IMR-90 (cell line): ENCODE data around the gene ATF5. TPM values are rescaled to one million over a fixed set of nuclear protein-coding genes. Genes with fewer than 3 reads are reported as not detected.

ENCODE experiments used
- ATAC-seq: fragments of 200-7000 bp; cut with Tn5 transposase; 2 replicates; pipeline ENCODE4 v1.9.1; 2020; ENCODE audit warnings: low read depth, mild to moderate bottlenecking, moderate library complexity
- BruUV-seq: library from RNA; stranded (reverse); fragments of 400-500 nt; replicated peaks from 2 replicates; lab custom pipeline; 2021; lab: Mats Ljungman, UMichigan
- CTCF ChIA-PET: fragments of 300-600 bp; formaldehyde crosslinking; extraction: SDS; loops from one replicate; lab custom pipeline; 2021; ENCODE audit warnings: antibody characterized with exemption; lab: Yijun Ruan, JAX
- POLR2A ChIA-PET: fragments of 300-600 bp; sonication (Branson Sonifier 250); formaldehyde crosslinking; loops from one replicate; lab custom pipeline; 2022; ENCODE audit warnings: antibody characterized with exemption; ENCODE audit not compliant: unreplicated experiment; lab: Charles Lee
- DNase-seq: peaks from one replicate; pipeline ENCODE4 v3.0.0; 2013
- H2AFZ ChIP-seq: replicated peaks from 2 replicates; pipeline ENCODE3; 2013; ENCODE audit warnings: low read length, mild to moderate bottlenecking; ENCODE audit not compliant: poor library complexity
- H2AK5ac ChIP-seq: 2 replicates; pipeline ENCODE4 v1.6.1; 2013; ENCODE audit warnings: low read depth, low read length, inconsistent platforms
- H2AK9ac ChIP-seq: replicated peaks from 2 replicates; pipeline ENCODE3; 2013; ENCODE audit warnings: mild to moderate bottlenecking, low read depth, low read length, moderate library complexity; ENCODE audit not compliant: poor library complexity
- H2BK120ac ChIP-seq: 2 replicates; pipeline ENCODE4 v1.6.1; 2013; ENCODE audit warnings: low read depth, low read length, inconsistent platforms
- H2BK15ac ChIP-seq: 3 replicates; pipeline ENCODE4 v1.6.1; 2013; ENCODE audit warnings: low read depth, low read length, inconsistent platforms
- H2BK20ac ChIP-seq: 2 replicates; pipeline ENCODE4 v1.6.1; 2013; ENCODE audit warnings: low read depth, mild to moderate bottlenecking, inconsistent platforms, low read length, moderate library complexity
- H2BK5ac ChIP-seq: 2 replicates; pipeline ENCODE4 v1.6.1; 2013; ENCODE audit warnings: mild to moderate bottlenecking, low read depth, low read length, inconsistent platforms; ENCODE audit not compliant: poor library complexity, severe bottlenecking
- H3K14ac ChIP-seq: replicated peaks from 2 replicates; pipeline ENCODE4 v1.6.1; 2013; ENCODE audit warnings: low read depth, low read length, inconsistent platforms
- H3K18ac ChIP-seq: 2 replicates; pipeline ENCODE4 v1.6.1; 2013; ENCODE audit warnings: low read depth, low read length, control low read depth
- H3K23ac ChIP-seq: 2 replicates; pipeline ENCODE4 v1.6.1; 2013; ENCODE audit warnings: low read depth, low read length, inconsistent platforms
- H3K27ac ChIP-seq: 2 replicates; pipeline ENCODE4 v1.5.1; 2013; ENCODE audit warnings: mild to moderate bottlenecking, control low read depth, low read length; ENCODE audit not compliant: insufficient read depth
- H3K27me3 ChIP-seq: 2 replicates; pipeline ENCODE4 v1.6.1; 2013; ENCODE audit warnings: low read length; ENCODE audit not compliant: control insufficient read depth, insufficient read depth
- H3K36me3 ChIP-seq: 2 replicates; pipeline ENCODE4 v1.6.1; 2013; ENCODE audit warnings: low read length, mixed read lengths; ENCODE audit not compliant: control insufficient read depth, insufficient read depth
- H3K4ac ChIP-seq: 2 replicates; pipeline ENCODE4 v1.6.1; 2013; ENCODE audit warnings: low read depth, low read length, inconsistent platforms
- H3K4me1 ChIP-seq: 2 replicates; pipeline ENCODE4 v1.6.1; 2013; ENCODE audit warnings: low read length, mixed read lengths; ENCODE audit not compliant: control insufficient read depth, insufficient read depth
- H3K4me2 ChIP-seq: 2 replicates; pipeline ENCODE4 v1.6.1; 2013; ENCODE audit warnings: low read depth, mild to moderate bottlenecking, control low read depth, low read length, moderate library complexity
- H3K4me3 ChIP-seq: 2 replicates; pipeline ENCODE4 v1.5.1; 2013; ENCODE audit warnings: low read depth, mild to moderate bottlenecking, control low read depth, low read length, moderate library complexity; ENCODE audit not compliant: insufficient read depth
- H3K56ac ChIP-seq: 2 replicates; pipeline ENCODE4 v1.6.1; 2013; ENCODE audit warnings: low read length, inconsistent platforms; ENCODE audit not compliant: insufficient read depth; ENCODE audit errors: extremely low read depth
- H3K79me1 ChIP-seq, 2 experiments: 2 replicates each; pipeline ENCODE4 v1.6.1; 2013; ENCODE audit warnings: low read length in 2 of 2, inconsistent platforms in 1 of 2, low read depth in 1 of 2
- H3K9ac ChIP-seq: 2 replicates; pipeline ENCODE4 v1.6.1; 2013; ENCODE audit warnings: low read depth, low read length, control low read depth
- H3K9me1 ChIP-seq: 2 replicates; pipeline ENCODE4 v1.6.1; 2013; ENCODE audit warnings: low read length, inconsistent platforms; ENCODE audit not compliant: insufficient read depth
- H3K9me3 ChIP-seq: 2 replicates; pipeline ENCODE4 v1.6.1; 2013; ENCODE audit warnings: low read length; ENCODE audit not compliant: control insufficient read depth, insufficient read depth
- H4K20me1 ChIP-seq: 2 replicates; pipeline ENCODE4 v1.6.1; 2013; ENCODE audit warnings: low read length, inconsistent platforms; ENCODE audit not compliant: insufficient read depth
- H4K5ac ChIP-seq: 2 replicates; pipeline ENCODE4 v1.6.1; 2013; ENCODE audit warnings: mild to moderate bottlenecking, low read depth, low read length, control low read depth
- H4K8ac ChIP-seq, 2 experiments: 2 replicates each; pipeline ENCODE4 v1.6.1; 2013; ENCODE audit warnings: low read depth in 2 of 2, low read length in 2 of 2, control low read depth in 1 of 2, inconsistent platforms in 1 of 2
- H4K91ac ChIP-seq: 2 replicates; pipeline ENCODE4 v1.6.1; 2013; ENCODE audit warnings: low read depth, low read length, inconsistent platforms; ENCODE audit not compliant: insufficient read depth
- BHLHE40 ChIP-seq: fragments of 150-350 bp; IDR thresholded peaks from 2 replicates; pipeline ENCODE4 v1.6.1; 2016; ENCODE audit warnings: mild to moderate bottlenecking, low read depth, low read length
- FOS ChIP-seq: fragments of 150-350 bp; IDR thresholded peaks from 2 replicates; pipeline ENCODE4 v1.6.1; 2016; ENCODE audit warnings: low read depth, low read length
- MAFK ChIP-seq: IDR thresholded peaks from 2 replicates; pipeline ENCODE4 v1.6.1; 2012; ENCODE audit warnings: low read depth, low read length, improper control_type of control experiment
- MXI1 ChIP-seq: IDR thresholded peaks from 2 replicates; pipeline ENCODE4 v1.6.1; 2012; ENCODE audit warnings: low read depth, mild to moderate bottlenecking, low read length, moderate library complexity, borderline replicate concordance
- NFE2L2 ChIP-seq: fragments of 150-350 bp; IDR thresholded peaks from 2 replicates; pipeline ENCODE4 v1.6.1; 2016; ENCODE audit warnings: low read depth, mild to moderate bottlenecking, low read length
- POLR2A ChIP-seq: IDR thresholded peaks from 2 replicates; pipeline ENCODE4 v1.6.1; 2012; ENCODE audit warnings: mild to moderate bottlenecking, low read depth, low read length
- RAD21 ChIP-seq: IDR thresholded peaks from 2 replicates; pipeline ENCODE4 v1.6.1; 2012; ENCODE audit warnings: low read length, improper control_type of control experiment
- RCOR1 ChIP-seq: IDR thresholded peaks from 2 replicates; pipeline ENCODE4 v1.6.1; 2012; ENCODE audit warnings: mild to moderate bottlenecking, low read length, improper control_type of control experiment; ENCODE audit not compliant: insufficient replicate concordance
- SMC3 ChIP-seq: fragments of 150-350 bp; IDR thresholded peaks from 2 replicates; pipeline ENCODE4 v1.6.1; 2016; ENCODE audit warnings: low read depth, mild to moderate bottlenecking, antibody characterized with exemption, low read length, moderate library complexity
- USF2 ChIP-seq: fragments of 150-350 bp; IDR thresholded peaks from 2 replicates; pipeline ENCODE4 v1.6.1; 2017; ENCODE audit warnings: mild to moderate bottlenecking, antibody characterized with exemption, low read length, low read depth
- WGBS, 2 experiments: methylation state at CpG; one replicate each; pipeline versions ENCODE4 v1.1.5 to v1.1.7; 2013; ENCODE audit warnings: missing lambda C conversion rate in 2 of 2; ENCODE audit not compliant: insufficient read length in 1 of 2; ENCODE audit errors: extremely low coverage in 2 of 2; 5-methylcytosine and 5-hydroxymethylcytosine counted together
- dilution Hi-C: fragments of 300-500 bp; cut with HindIII; formaldehyde crosslinking; loops from one replicate; pipeline ENCODE4 v1.14.3; 2018; ENCODE audit warnings: low sequenced_read_pairs; ENCODE audit not compliant: unreplicated experiment
- in situ Hi-C: fragments of 300-500 bp; cut with MboI; formaldehyde crosslinking; loops from 3 replicates; pipeline ENCODE4 v1.14.3; 2019; ENCODE audit warnings: low sequenced_read_pairs, inconsistent platforms, mixed read lengths
- intact Hi-C: fragments of 100-400 bp; cut with micrococcal nuclease; formaldehyde crosslinking; loops from 2 replicates; pipeline ENCODE4 v1.10.0; 2022
- polyA plus RNA-seq, 3 experiments: library from polyadenylated mRNA; depleted of rRNA; stranded (reverse); fragments of >200 nt; gene quantifications; 2 replicates each; pipeline ENCODE4 v1.2.3, GENCODE V29; 2012; ENCODE audit warnings: low replicate concordance in 1 of 3
- total RNA-seq: library from RNA; depleted of rRNA; stranded (reverse); fragments of >200 nt; gene quantifications from 2 replicates; pipeline ENCODE4 v1.2.3, GENCODE V29; 2012

Gene ATF5
- total and polyA plus RNA-seq, 2 of the 4 experiments (the other 2 are of a cell fraction), result 2.7 to 15.7 TPM

DNA sequence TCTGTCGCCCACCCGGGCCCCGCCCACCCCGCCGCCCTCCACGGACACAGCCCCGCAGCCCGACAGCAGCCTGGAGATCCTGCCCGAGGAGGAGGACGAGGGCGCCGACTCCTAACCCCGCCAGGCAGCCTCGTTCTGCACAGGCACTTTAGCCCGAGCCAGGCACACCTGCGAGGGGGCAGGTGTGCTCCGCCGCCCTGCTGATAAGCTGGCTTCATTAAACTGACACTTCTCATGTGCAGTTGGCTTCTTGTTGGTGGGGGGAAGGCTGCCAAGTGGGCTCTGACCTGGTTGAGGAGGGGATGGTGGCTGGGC lies 40.5 kb upstream of the ATF5 start:
- dilution Hi-C loops (no loop called here), in situ Hi-C loops (no loop called here), intact Hi-C loops (no loop called here)
- no peak overlapping the region for H2BK5ac ChIP-seq
- H3K79me1 ChIP-seq, result peaks cover 0 to 2% of the 10 kb centered on the region in 2 experiments; a peak in 1 of 4 replicates
- no peak overlapping the region for H3K9ac ChIP-seq
- H4K5ac ChIP-seq, result no peak overlapping the region
- no peak overlapping the region for H3K4ac ChIP-seq
- H4K20me1 ChIP-seq, result no peaks in the 10 kb centered on the region
- peaks cover 2% of the 10 kb centered on the region; the same call in 1 of the 2 replicates for H3K4me1 ChIP-seq
- H2BK120ac ChIP-seq, result no peak overlapping the region
- H3K4me2 ChIP-seq, result no peak overlapping the region
- H2AK5ac ChIP-seq, result no peak overlapping the region
- BruUV-seq, result no TSS peak
- no peak overlapping the region for H3K23ac ChIP-seq
- WGBS, 2 experiments, result 73% methylated on average over 2 of the region's 18 CpGs; no CpG with 5 or more reads in 1 of the 2 experiments
- TF ChIP-seq SMC3 (no peak), MXI1 (no peak), MAFK (no peak), RAD21 (no peak), USF2 (no peak), POLR2A (no peak), FOS (no peak), NFE2L2 (no peak), BHLHE40 (no peak), RCOR1 (no peak)
- peaks cover 25% of the 10 kb centered on the region for H3K36me3 ChIP-seq
- ChIA-PET POLR2A (interaction anchor here (0.6 kb wide), 1 partner anchor 11 kb away, joined by 9 read pairs; the partner anchor contains the start of gene AKT1S1), CTCF (no interaction called here)
- no peaks in the 10 kb centered on the region for H3K9me1 ChIP-seq
- H2AFZ ChIP-seq, result no peak overlapping the region
- H3K27me3 ChIP-seq, result peaks cover 8% of the 10 kb centered on the region; the same call in 1 of the 2 replicates
- H3K56ac ChIP-seq, result no peak overlapping the region
- no peak overlapping the region for H3K4me3 ChIP-seq
- no peak overlapping the region for H4K8ac ChIP-seq
- H3K27ac ChIP-seq, result no peak overlapping the region
- no peak overlapping the region for H2BK20ac ChIP-seq
- no peak overlapping the region for H4K91ac ChIP-seq
- no peaks in the 10 kb centered on the region for H3K9me3 ChIP-seq
- no peak overlapping the region for H2BK15ac ChIP-seq
- ATAC-seq (no peak), DNase-seq (no peak)
- no peak overlapping the region for H3K14ac ChIP-seq
- peak overlapping the region; percentile 50 for H2AK9ac ChIP-seq
- no peak overlapping the region for H3K18ac ChIP-seq
